PFSK-1 (cell line): Measurements from ENCODE around the gene KCNN1.

Experiments used
- FOXP2 ChIP-seq: optimal IDR thresholded peaks from 2 replicates; pipeline ENCODE3; 2011; ENCODE audit warnings: borderline replicate concordance, control low read depth, inconsistent platforms; ENCODE audit not compliant: insufficient read depth; ENCODE audit errors: extremely low read length, extremely low read depth
- POLR2AphosphoS5 ChIP-seq: IDR thresholded peaks from 2 replicates; pipeline ENCODE4 v1.6.1; 2012; ENCODE audit warnings: low read depth, mild to moderate bottlenecking, control low read depth, low read length, moderate library complexity
- SIN3A ChIP-seq: IDR thresholded peaks from 2 replicates; pipeline ENCODE4 v1.6.1; 2012; ENCODE audit warnings: mild to moderate bottlenecking, low read length, moderate library complexity, borderline replicate concordance; ENCODE audit not compliant: insufficient read depth
- TAF1 ChIP-seq: IDR thresholded peaks from 2 replicates; pipeline ENCODE4 v1.6.1; 2012; ENCODE audit warnings: low read length, control low read depth, borderline replicate concordance; ENCODE audit not compliant: insufficient read depth
- TF ChIP-seq, protein P1 (sequence below), 2 experiments: IDR thresholded peaks; 2 replicates each; pipeline versions ENCODE4 v1.6.1 to v1.8.0; 2011 to 2012; ENCODE audit warnings: low read depth in 2 of 2, low read length in 2 of 2, control low read depth in 1 of 2, inconsistent platforms in 1 of 2, mild to moderate bottlenecking in 1 of 2, moderate library complexity in 1 of 2; ENCODE audit not compliant: insufficient read depth in 1 of 2

The KCNN1 gene

DNA sequence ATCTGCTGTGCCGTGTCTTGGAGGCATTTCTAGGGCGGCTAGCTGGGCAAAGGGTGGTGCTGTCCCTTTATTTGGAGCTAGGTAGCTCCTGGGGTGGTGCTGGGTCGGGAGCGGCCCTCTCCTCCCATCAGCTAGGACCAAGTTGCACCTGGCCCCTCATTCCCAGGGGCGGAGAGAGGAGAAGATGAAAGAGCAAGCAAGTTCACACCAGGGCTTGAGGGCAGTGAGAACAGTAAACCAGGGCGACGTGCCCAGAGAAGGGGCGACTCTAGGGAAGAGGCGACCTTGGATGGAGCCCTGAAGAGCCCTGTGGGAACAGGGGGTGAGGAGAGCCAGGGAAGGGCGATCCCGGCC lies 17.0 kb upstream of the KCNN1 start:
- no peak for TF ChIP-seq SIN3A
- TF ChIP-seq, protein P1, sequence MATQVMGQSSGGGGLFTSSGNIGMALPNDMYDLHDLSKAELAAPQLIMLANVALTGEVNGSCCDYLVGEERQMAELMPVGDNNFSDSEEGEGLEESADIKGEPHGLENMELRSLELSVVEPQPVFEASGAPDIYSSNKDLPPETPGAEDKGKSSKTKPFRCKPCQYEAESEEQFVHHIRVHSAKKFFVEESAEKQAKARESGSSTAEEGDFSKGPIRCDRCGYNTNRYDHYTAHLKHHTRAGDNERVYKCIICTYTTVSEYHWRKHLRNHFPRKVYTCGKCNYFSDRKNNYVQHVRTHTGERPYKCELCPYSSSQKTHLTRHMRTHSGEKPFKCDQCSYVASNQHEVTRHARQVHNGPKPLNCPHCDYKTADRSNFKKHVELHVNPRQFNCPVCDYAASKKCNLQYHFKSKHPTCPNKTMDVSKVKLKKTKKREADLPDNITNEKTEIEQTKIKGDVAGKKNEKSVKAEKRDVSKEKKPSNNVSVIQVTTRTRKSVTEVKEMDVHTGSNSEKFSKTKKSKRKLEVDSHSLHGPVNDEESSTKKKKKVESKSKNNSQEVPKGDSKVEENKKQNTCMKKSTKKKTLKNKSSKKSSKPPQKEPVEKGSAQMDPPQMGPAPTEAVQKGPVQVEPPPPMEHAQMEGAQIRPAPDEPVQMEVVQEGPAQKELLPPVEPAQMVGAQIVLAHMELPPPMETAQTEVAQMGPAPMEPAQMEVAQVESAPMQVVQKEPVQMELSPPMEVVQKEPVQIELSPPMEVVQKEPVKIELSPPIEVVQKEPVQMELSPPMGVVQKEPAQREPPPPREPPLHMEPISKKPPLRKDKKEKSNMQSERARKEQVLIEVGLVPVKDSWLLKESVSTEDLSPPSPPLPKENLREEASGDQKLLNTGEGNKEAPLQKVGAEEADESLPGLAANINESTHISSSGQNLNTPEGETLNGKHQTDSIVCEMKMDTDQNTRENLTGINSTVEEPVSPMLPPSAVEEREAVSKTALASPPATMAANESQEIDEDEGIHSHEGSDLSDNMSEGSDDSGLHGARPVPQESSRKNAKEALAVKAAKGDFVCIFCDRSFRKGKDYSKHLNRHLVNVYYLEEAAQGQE (IDR thresholded peaks at IDR 0.05; ENCODE audit: insufficient read depth in 1 of 2, low read depth in 2 of 2, low read length in 2 of 2): no peak
- no peak for TF ChIP-seq FOXP2
- no peak for TF ChIP-seq TAF1

DNA sequence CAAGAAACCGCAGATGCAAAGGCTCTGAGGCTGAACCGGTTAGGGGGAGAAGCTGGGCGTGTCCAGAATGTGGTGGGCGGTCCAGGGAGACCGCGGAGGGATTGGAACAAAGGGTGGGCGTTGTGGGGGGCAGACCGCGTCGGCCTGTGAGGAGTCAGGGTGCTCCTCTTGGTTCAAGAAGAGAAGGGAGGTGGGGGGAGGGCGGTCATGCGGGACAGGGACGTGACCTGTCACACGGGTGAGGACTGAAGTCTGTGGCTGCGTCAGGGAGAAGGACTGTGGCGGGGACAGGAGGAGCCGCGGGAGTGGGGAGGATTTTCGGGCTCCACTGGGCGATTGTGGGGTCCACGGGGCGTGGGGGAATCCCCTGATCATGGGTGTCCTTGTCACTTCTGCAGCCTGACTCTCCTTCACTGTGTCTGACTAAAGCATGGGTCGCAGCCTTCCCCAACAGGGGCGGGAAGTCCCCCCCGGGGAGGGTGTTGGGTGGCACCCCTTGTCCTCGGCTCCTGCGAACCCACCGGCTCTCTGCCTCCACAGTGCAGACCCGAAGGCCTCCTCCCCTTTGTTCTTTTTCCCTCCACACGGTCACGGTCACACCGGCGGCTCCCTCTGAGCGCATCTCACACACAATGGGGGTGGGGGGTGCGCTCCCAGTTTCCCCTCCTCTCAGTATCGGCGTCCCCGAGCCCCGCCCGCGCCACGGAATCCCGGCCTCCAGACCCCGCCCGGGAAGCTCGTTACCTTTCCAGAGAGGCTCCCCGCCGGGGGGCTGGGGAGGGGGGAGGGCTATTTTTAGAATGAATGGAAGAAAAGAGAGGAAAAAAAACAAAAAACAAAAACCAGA lies 16.4 kb upstream of the KCNN1 start:
- TF ChIP-seq, protein P1 (IDR thresholded peaks at IDR 0.05; ENCODE audit: insufficient read depth in 1 of 2, low read depth in 2 of 2, low read length in 2 of 2): no peak
- TF ChIP-seq FOXP2: no peak
- no peak for TF ChIP-seq SIN3A
- TF ChIP-seq TAF1: no peak
- no peak for TF ChIP-seq POLR2AphosphoS5

DNA sequence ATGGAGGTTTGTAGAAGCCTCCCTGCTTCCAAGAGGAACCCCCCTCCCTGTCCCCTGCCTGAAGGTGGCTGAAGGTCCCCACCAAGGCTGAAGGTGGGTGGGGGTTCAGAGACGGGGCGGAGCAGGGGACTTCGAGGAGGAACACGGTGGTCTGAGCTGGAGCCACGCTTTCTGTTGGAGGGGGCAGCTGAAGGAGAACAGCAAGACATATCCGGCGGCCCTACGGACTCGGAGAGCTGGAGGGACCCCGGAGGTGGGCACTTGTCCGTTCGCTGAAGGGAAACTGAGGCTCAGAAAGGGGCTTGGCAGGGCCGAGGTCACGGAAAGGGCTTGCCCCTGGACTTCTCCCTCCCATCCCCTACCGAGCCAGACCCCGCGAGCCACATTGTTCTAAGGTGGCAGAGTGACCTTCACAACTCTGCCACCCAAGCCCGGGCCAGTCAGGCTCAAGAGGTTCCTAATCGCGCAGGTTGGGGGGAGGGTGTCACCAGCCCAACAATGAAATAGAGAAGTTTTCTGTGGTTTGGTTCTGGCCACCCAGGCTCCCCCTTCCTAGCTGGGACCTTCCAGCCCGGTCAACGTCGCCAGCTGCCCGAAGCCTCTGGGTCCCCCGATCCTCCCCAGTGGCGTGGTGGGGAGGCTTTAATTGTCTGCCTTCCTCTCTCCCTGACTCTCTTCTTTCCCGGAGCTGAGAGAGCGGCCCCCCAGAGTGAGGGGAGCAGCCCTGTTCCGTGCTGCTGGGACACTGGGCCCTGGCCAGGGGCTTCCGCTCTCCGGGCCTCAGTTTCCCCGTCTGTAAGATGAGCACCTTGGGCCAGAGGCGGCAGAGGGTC lies 15.5 kb upstream of the KCNN1 start:
- TF ChIP-seq, protein P1 (IDR thresholded peaks at IDR 0.05; ENCODE audit: insufficient read depth in 1 of 2, low read depth in 2 of 2, low read length in 2 of 2): no peak
- TF ChIP-seq SIN3A (no peak), POLR2AphosphoS5 (no peak), TAF1 (no peak), FOXP2 (no peak)

DNA sequence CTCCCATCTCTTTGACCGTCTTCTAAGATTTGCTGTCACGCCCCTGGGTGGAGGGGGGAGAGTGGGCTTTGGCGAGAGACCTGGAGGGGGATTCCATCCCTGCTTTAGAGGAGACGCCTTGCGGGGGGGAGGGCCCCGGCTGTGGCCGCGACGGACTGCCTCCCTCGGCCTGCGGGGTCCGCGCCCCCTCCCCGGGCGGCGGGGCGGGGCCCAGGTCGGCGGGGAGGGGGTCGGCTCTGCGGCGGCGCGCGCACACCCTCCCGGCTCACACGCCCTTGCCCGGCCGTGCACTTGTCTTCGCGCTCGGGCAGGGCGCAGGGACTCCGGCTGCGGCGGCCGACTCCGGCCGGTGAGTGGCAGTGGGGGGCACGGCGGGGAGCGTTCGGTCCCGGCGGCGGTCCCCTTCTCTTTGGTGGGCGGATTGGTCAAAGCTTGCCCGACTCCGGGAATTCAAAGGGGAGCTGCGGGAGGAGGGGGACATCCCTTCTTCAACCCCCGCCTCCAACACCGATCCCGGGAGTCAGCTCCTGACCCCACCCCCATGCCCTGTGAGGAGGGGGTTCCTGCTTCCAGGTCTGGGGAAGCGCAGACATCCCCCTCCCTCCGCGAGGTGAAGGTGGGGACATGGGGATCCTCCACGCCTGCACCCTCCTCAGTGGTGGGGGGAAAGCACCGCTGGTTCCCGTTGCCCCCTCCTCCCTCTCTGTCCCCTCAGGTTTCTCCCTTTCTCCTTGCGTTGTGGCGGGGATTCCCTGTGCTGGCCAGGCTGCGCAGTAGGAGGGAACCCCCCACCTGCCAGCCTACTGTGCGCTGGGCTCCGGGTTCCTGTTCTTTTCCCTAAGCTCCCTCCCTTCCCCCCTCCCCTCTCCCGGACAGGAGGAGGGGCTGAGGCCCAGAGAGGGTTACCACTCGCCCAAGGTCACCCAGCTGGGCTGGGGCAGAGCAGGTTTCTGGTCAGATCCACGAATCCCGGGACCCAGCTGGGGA lies 14.6 kb upstream of the KCNN1 start:
- TF ChIP-seq FOXP2 (no peak), POLR2AphosphoS5 (no peak), TAF1 (no peak), SIN3A (no peak)
- TF ChIP-seq, protein P1 (IDR thresholded peaks at IDR 0.05; ENCODE audit: insufficient read depth in 1 of 2, low read depth in 2 of 2, low read length in 2 of 2): no peak
